HG02623 (cell line): Measurements from ENCODE around the gene RNFT2.
"Not testable (repeated sequence)": the region's sequence is repeated elsewhere in the genome, so short reads cannot be mapped to it uniquely, and the experiment has no call there.

Experiments used
- ATAC-seq: cut with Tn5 transposase; IDR thresholded peaks from one replicate; pipeline ENCODE4 v1.9.1; 2021; ENCODE audit warnings: moderate library complexity; ENCODE audit not compliant: unreplicated experiment

The RNFT2 gene

DNA sequence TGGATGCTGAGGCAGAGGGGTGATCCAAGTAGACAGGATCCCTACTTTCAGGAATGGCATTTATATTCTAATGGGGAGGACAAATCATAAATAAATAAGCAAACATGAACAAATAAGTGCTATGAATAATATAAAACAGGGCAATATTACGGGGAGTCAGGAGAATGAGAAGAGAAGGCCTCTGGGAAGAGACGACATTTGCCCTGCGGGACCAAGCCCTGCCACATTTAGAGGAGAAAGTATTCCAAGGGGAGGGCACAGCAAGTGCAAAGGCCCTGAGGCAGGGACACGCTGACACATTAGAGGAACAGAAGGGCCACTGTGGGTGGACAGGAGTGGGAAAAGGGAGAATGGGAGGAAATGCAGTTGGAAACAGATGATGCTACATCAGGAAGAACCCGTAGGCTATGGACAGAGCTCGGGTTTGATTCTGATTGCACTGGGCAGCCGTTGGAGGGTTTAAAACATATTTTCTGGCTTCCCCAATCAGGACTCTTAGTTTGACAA lies 1.3 kb downstream of the RNFT2 start:
- ATAC-seq: no peak

DNA sequence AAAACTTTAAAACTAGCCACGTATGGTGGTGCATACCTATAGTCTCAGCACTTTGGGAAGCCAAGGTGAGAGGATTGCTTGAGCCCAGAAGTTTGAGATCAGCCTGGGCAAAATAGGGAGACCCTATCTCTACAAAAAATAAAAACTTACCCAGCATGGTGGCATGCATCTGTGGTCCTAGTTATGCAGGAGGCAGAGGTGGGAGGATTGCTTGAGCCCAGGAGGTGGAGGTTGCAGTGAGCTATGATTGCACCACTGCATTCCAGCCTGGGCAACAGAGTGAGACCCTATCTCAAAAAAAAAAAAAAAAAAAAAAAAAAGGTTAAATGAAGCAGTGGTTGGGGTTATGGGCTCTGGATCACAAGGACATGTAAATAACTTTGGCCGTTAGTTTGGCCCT lies 4.7 kb downstream of the RNFT2 start:
- not testable (repeated sequence) for ATAC-seq

DNA sequence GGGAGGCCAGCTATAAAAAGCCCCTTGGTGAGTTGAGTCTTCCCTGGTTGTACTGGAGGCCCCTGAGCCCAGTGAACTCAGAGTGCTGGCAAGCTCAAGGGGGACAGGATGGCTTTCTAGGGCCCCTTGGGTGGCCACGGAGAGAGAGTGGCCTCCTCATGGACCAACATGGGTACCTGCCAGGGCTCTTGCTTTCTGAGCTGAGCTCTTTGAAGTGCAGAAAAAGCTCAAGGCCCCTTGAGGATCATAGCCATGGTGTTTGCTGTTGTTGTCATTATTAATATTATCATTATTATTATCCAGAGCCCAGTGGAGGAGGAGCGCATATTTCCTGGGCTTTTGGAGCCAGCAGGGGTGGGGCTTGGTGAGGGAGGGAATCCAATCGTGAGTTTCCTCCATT lies 6.7 kb downstream of the RNFT2 start:
- no peak for ATAC-seq

DNA sequence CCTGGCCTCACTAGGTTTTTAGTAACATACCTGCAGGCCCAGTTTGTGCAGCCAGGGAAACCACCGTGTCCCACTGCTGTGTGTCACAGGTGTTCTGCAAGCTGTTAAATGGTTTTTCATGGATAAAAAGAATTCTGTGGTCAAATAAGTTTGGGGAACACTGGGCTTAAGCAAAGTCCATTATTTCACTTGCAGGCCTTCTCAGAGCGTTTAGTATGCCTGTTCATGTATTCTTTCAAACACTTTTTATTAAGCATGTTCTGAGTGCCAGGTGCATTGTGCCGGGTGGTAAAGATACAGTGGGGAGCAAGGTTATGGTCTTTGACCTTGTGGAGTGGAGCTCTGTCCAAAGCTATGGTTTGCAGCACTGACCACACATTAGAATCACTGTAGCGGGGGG lies 7.4 kb downstream of the RNFT2 start:
- no peak for ATAC-seq

DNA sequence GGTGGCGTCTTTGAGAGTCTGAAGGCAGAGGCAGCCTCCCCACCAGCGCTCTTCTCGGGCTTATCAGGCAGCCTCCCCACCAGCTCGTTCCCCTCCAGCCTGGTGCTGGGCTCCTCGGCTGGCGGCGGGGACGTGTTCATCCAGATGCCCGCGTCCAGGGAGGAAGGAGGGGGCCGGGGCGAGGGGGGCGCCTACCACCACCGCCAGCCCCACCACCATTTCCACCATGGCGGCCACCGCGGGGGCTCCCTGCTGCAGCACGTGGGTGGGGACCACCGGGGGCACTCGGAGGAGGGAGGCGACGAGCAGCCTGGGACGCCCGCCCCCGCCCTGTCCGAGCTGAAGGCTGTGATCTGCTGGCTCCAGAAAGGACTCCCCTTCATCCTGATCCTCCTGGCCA lies 11.8 kb downstream of the RNFT2 start:
- ATAC-seq: no peak

DNA sequence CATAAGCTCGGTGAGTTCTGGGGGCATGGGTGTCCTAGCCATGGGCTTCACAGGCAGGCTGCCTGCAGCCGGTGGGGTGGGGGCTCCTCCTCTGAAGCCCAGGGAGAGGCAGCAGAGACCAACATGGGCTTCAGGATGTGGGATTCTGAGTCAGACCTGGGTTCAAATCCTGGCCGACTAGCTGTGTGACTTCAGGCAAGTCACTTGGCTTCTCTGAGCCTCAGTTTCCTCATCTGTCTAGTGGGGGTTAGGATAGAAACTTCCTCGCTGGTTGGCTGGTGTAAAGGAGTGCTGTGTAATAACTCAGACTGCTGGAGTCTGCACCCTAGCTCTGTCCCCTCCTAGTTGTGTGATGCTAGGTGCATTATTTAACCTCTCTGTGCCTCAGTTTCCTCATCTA lies 12.2 kb downstream of the RNFT2 start:
- no peak for ATAC-seq

DNA sequence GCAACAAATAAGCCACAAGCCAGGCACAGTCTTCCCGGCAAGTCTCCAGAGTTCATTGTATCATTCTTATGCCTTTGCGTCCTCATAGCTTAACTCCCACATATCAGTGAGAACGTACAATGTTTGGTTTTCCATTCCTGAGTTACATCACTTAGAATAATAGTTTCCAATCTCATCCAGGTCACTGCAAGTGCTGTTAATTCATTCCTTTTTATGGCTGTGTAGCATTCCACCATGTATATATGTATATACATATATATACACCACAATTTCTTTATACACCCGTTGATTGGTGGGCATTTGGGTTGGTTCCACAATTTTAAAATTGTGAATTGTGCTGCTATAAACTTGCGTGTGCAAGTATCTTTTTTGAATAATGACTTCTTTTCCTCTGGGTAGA lies 16.0 kb downstream of the RNFT2 start:
- ATAC-seq: not testable (repeated sequence)

DNA sequence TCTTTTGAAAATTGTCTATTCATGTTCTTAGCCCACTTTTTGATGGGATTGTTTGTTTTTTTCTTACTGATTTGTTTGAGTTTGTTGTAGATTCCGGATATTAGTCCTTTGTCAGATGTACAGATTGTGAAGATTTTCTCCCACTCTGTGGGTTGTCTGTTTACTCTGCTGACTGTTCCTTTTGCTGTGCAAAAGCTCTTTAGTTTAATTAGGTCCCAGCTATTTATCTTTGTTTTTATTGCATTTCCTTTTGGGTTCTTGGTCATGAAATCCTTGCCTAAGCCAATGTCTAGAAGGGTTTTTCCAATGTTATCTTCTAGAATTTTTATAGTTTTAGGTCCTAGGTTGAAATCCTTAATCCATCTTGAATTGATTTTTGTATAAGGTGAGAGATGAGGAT lies 16.7 kb downstream of the RNFT2 start:
- ATAC-seq: not testable (repeated sequence)

DNA sequence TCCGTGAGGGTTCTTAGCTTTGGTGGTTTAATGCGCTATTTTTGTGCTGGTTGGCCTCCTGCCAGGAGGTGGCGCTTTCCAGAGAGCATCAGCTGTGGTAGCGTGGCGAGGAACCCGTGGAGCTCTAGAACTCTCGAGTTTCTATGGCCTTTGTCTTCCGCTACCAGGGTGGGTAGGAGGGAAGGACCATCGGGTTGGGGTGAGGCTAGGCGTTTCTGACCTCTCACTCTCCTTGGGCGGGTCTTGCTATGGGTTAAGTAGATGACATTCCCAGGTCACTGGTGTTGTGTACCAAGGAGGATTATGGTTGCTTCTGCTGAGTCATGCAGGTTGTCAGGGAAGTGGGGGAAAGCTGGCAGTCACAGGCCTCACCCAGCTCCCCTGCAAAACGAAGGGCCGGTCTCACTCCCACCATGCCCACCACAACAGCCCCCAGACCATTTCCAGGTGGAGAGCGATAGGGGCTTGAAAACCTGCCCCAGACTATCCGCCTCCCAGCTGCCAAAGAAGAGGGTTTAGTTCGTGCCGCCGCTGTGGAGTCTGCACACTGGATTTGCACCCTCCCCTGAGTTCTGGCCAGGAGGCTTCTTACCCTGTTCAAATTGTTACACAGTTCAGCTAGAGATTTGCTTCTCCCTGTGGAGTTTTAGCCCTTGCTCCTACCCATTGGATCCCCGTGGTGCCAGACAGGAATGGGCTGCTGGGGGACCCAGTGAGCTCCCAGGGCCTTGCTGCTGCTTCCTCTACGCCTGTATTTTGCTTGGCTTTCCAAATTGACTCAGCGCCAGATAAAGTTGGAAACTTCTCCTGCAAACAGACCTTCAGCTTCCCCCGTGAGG lies 21.9 kb downstream of the RNFT2 start:
- no peak for ATAC-seq

DNA sequence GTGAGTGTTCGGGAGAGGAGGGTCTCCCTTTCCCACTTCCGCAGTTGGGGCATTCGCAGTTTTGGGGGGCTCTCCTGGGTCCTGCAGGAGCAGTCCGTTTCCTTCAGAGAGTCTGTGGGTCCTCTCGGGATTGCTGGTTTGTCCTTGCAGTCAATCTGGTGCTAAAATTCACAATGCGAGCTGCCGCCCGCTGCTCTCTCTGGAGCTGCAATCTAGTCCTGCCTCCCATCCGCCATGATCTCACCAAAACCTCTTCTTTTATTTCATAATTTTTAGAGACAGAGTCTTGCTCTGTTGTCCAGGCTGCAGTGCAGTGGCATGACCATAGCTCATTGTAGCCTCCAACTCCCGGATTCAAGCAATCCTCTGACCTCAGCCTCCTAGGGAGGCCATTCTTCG lies 22.5 kb downstream of the RNFT2 start:
- no peak for ATAC-seq

DNA sequence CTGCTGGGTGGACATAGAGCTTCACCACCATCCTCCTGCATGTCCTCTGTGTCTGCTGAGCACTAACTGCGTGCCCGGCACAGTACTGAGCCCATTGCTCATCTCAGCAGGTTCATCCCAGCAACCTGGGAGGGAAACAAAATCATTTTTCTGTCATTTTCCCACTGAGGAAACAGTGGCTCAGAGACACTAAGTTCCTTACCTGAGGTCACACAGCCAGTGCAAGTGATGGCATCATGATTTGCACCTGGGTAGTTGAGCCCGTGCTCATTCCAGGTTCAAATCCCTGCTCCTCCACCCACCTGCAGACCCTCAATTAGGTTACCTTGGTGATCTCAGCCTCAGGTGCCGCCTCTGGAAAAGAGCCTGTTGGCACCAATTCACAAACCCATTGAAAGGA lies 23.4 kb downstream of the RNFT2 start:
- ATAC-seq: no peak

DNA sequence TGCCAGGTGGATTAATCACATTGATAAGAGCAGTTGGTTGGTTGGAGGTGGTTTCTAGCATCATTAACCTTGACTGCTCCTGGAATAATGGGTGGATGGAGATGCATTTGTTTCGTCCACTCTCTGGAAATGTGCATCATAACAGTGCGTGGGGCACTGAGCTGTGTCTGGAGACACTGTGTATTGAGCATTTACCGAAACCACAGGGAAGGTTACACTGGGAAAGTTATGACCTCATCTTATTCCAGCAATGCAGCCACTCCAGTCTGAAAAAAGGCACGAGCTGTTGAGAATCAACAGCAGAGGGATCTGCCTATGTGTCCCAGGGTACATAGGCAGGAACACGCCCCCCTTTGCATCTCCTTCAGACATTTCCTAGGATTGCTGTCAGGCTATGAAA lies 27.2 kb downstream of the RNFT2 start:
- no peak for ATAC-seq

DNA sequence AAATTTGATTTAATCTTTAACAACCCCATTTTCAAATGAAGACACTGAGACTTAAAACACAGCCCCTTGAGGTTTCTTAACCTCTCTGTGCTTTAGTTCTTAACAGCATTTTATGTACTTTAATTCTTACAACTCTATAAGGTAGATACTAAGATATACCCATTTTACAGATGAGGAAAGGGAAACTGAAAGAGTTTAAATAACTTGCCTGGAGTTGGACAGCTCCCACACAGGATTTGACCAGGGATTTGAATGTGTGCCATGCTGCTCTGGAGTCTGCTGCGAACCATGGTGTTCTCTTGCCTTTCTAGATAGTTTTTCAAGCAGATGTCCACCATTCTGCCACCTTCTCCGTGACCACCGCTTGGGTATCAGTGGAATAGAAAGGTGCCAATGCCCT lies 28.2 kb downstream of the RNFT2 start:
- no peak for ATAC-seq

DNA sequence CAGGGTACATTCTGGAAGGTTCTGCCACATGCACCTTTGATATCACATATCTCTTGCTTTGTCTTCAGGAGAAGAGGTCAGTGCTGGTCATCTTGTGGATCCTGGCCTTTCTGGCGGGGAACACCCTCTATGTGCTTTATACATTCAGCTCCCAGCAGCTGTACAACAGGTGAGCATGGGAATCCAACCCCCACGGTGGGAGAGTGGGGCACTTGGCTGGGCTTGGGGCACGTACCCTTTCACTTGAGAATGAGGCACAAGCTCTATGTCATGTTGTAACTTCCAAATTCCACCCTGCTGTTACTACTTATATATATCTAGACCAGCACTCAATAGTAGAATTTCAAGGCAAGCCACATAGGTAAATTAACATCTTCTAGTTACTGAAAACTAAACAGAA lies 28.6 kb downstream of the RNFT2 start:
- ATAC-seq: no peak

DNA sequence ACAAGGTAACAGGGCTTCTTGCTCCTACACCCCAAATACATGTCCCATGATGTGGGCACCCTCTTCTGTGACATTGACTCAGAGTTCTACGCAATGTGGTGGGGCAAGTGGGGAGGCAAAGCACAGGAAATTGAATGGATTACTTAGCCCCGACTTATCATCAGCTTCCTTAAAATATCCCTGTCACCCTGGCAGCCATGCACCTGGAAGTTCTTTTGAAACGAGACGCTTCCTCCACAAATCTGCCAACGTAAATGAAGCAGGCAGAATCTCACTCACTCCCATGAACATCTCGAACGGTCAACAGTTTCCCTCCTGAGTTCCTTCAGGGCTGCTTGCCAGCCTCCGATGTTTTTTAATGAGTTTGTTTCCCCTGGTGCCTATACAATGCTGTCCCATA lies 33.5 kb downstream of the RNFT2 start:
- ATAC-seq: no peak

DNA sequence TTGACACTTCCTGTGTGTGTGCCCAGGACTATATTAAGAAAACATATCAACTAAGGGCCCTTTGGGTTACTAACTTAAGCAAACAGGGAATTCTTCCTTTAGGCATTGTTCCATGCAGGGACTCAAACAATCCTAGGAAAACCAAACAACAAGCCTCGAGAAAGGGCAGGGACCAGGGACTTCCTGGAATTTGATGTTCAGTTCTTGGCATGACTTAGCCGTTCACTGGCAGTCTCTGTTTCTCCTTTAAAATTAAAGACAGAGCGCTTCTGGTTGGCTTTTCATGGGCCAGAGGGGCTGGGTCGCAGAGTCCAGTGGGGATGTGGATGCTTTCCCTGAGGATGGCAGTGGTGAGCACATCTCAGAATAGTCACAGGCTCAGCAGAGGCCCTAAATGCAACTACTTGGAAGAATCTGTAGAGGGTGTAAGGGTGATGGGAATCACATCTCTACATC lies 35.2 kb downstream of the RNFT2 start:
- no peak for ATAC-seq

DNA sequence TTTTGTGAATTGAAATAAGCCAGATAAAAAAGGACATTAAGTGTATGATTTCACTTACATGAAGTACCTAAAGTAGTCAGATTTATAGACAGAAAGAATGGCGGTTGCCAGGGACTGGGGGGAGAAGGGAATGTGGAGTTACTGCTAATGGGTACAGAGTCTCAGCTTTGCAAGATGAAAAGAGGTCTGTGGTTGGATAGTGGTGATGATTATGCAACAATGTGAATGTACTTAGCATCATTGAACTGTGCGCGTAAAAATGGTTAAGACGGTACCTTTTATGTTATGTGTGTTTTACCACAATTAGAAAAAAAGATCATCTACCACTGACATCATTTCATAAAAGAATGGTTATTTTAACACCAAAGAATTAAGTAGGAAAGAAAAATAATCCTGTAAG lies 35.9 kb downstream of the RNFT2 start:
- ATAC-seq: no peak

DNA sequence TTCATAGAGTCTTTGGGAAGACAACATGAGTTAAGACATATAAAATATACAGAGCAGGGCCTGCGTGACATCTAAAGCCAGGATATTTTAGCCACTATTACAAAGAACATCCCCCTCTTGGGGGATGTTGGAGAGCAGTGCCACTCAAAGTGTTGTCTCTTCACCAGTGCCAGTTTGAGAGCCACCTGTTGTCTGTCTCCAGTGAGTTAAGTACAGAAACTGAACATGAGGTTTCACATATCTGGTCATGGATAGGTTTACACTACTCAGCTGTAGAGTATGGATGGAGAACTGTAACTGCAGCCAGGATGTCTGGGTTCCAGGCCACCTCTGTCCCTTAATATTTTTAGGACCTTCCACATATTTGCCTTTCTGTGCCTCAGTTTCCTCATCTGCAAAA lies 39.1 kb downstream of the RNFT2 start:
- ATAC-seq: no peak

DNA sequence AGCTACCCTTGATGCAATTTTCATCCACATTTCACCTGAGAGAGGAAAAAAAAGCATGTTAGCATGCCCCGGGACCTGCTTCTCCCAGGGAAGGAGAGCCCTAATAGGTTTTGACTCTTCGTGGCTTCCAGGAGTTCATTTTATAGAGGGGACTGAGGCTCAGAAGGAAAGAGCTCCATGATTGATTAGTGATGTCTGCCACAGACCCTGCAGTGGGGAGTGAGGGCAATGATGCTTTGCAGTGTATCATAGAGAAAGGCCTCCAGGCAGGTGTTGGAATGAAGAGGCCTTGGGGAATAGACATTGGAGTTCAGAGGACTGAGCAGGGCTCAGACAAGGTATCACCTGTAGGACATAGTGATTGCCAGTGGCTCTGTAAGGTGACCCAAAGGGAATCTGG lies 41.5 kb downstream of the RNFT2 start:
- ATAC-seq: no peak

DNA sequence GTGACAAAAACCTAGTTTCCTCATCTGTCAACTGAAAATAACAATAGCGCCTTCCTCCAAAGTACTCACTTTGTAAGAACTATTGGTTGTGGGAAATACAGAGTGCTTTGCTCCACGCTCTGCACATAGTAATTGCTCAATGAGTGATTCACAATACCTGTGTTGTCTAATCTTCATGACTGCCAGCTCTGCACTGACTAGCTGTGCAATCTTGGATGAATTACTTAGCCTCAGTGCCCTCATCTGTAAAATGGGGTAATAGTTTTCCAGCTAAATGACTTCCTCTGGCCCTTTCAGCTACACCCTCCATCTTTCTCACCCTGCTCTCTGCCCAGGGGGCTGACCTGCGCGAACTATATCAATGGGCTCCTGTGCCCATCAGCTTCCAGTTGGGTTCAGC lies 42.8 kb downstream of the RNFT2 start:
- ATAC-seq: no peak

DNA sequence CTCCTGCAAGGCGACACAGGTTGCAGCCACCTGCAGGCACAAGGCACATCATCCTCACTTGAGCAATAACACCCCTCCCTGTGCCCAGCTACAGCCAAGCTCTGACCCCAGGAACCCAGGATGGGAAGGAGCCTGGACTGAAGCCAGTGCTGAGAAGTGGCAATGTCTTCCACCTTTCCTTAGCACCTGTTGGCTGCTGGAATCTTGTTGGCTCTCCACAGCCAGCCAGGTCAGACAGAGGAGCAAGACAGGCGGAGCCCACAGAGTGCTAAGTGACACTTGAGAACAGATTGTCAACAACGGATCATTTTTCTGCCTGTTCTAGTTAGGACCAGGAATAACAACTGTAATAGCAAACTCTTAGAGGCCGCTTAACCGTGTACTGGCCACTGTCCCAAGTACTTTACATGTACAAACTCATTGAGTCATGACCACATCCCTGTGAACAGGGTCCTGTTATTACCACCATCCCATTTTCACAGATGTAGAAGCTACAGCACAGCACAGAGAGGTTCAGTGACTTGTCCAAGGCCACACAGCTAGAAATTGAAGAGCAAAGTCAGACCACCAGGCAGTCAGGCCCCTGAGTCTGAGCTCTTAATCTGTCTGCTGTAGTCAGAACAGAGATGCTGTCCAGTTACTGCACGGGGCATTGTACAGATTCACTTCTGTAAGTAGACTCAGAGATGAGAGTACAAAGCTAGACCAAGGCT lies 45.6 kb downstream of the RNFT2 start:
- no peak for ATAC-seq

DNA sequence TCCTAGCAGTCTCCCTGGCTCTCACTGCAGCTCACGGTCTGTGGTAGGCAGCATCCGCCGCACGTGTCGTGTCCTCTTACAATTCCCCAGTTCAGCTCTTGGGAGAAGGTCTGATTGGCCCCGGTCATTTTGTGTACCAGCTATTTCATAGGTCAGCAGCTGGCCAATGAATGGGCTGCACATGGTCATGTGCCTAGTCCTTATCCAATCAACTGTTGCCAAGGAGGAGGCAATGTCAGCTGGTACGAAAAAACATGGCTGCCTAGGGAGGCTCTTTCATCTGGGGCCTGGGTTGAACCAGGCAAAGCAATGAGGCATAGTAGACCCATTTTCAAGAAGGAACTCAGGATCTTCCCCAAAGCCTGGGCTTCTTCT lies 46.1 kb downstream of the RNFT2 start:
- ATAC-seq: no peak
